Neural cell (in vitro differentiated cells): ENCODE data around the gene SETD2. TPM values are rescaled to one million over a fixed set of nuclear protein-coding genes. Genes with fewer than 3 reads are reported as not detected.

Source experiments
- H2AFZ ChIP-seq: fragments of 200-600, 300-800 bp; sonication (generic), shearing (Covaris generic); 2 replicates; pipeline ENCODE4 v1.6.0; 2014; ENCODE audit warnings: low read depth, mild to moderate bottlenecking, antibody characterized with exemption, low read length, moderate library complexity
- H3F3A ChIP-seq: fragments of 200-600 bp; shearing (Covaris generic); 2 replicates; pipeline ENCODE4 v1.6.1; 2016; ENCODE audit warnings: mild to moderate bottlenecking, moderate library complexity, mixed read lengths, antibody characterized with exemption, low read length; ENCODE audit not compliant: insufficient read depth, poor library complexity, severe bottlenecking
- H3K27ac ChIP-seq: fragments of 200-600, 300-800 bp; sonication (generic), shearing (Covaris generic); 2 replicates; pipeline ENCODE4 v1.5.1; 2014; ENCODE audit warnings: mild to moderate bottlenecking, low read length, moderate library complexity
- H3K27me3 ChIP-seq: fragments of 300-800, 200-600 bp; sonication (generic), shearing (Covaris generic); 2 replicates; pipeline ENCODE4 v1.6.0; 2014; ENCODE audit warnings: mild to moderate bottlenecking, low read depth, low read length, moderate library complexity; ENCODE audit not compliant: insufficient read depth
- H3K36me3 ChIP-seq: fragments of 300-800, 200-600 bp; sonication (generic), shearing (Covaris generic); 2 replicates; pipeline ENCODE4 v1.5.1; 2014; ENCODE audit warnings: mild to moderate bottlenecking, antibody characterized with exemption, low read length, moderate library complexity; ENCODE audit not compliant: insufficient read depth
- H3K4me2 ChIP-seq: fragments of 300-800, 200-600 bp; sonication (generic), shearing (Covaris generic); 2 replicates; pipeline ENCODE4 v1.6.0; 2014; ENCODE audit warnings: mild to moderate bottlenecking, low read length
- H3K4me3 ChIP-seq: fragments of 300-800, 200-600 bp; sonication (generic), shearing (Covaris generic); 2 replicates; pipeline ENCODE4 v1.5.1; 2014; ENCODE audit warnings: mild to moderate bottlenecking, low read length, moderate library complexity
- H3K79me2 ChIP-seq: fragments of 200-600 bp; shearing (Covaris generic); replicated peaks from 2 replicates; pipeline ENCODE4 v1.6.0; 2014; ENCODE audit warnings: mild to moderate bottlenecking, low read length, moderate library complexity; ENCODE audit not compliant: insufficient read depth
- H3K9ac ChIP-seq: fragments of 300-800, 200-600 bp; sonication (generic), shearing (Covaris generic); 2 replicates; pipeline ENCODE4 v1.6.1; 2016; ENCODE audit warnings: mild to moderate bottlenecking, low read length, mixed read lengths
- H3K9me2 ChIP-seq: fragments of 200-600 bp; shearing (Covaris generic); 2 replicates; pipeline ENCODE4 v1.6.1; 2016; ENCODE audit warnings: mild to moderate bottlenecking, low read length, mixed read lengths; ENCODE audit not compliant: insufficient read depth
- H3K9me3 ChIP-seq: fragments of 200-600, 300-800 bp; sonication (generic), shearing (Covaris generic); 2 replicates; pipeline ENCODE4 v1.6.1; 2016; ENCODE audit warnings: mild to moderate bottlenecking, mixed run types, low read length, moderate library complexity, mixed read lengths
- H4K20me1 ChIP-seq: fragments of 200-600 bp; shearing (Covaris generic); 2 replicates; pipeline ENCODE4 v1.6.1; 2016; ENCODE audit warnings: mild to moderate bottlenecking, mixed run types; ENCODE audit not compliant: insufficient read depth
- CTCF ChIP-seq: fragments of 450-650 bp; IDR thresholded peaks from 2 replicates; pipeline ENCODE4 v1.5.1; 2014; ENCODE audit warnings: antibody characterized with exemption, mild to moderate bottlenecking, moderate library complexity; ENCODE audit not compliant: poor library complexity, severe bottlenecking
- EP300 ChIP-seq: fragments of 450-650 bp; conservative IDR thresholded peaks from 2 replicates; pipeline ENCODE4 v1.6.1; 2014; ENCODE audit warnings: antibody characterized with exemption, mild to moderate bottlenecking, moderate library complexity; ENCODE audit not compliant: poor library complexity, severe bottlenecking
- EZH2 ChIP-seq: fragments of 200-600, 300-800 bp; shearing (Covaris generic), sonication (generic); IDR thresholded peaks from 2 replicates; pipeline ENCODE4 v1.6.1; 2014; ENCODE audit warnings: antibody characterized with exemption, low read length, borderline replicate concordance, mild to moderate bottlenecking; ENCODE audit not compliant: insufficient read depth, poor library complexity, severe bottlenecking
- MXI1 ChIP-seq: fragments of 450-650 bp; conservative IDR thresholded peaks from 2 replicates; pipeline ENCODE4 v1.6.1; 2014; ENCODE audit warnings: antibody characterized with exemption, mild to moderate bottlenecking; ENCODE audit not compliant: poor library complexity, severe bottlenecking
- POLR2AphosphoS5 ChIP-seq: IDR thresholded peaks from 2 replicates; pipeline ENCODE4 v1.6.1; 2012
- RAD21 ChIP-seq: fragments of 450-650 bp; conservative IDR thresholded peaks from 2 replicates; pipeline ENCODE4 v1.6.1; 2014; ENCODE audit warnings: antibody characterized with exemption, mild to moderate bottlenecking, moderate library complexity
- REST ChIP-seq: IDR thresholded peaks from 2 replicates; pipeline ENCODE4 v1.6.1; 2012; ENCODE audit warnings: borderline replicate concordance
- SMC3 ChIP-seq: fragments of 450-650 bp; conservative IDR thresholded peaks from 2 replicates; pipeline ENCODE4 v1.6.1; 2014; ENCODE audit warnings: antibody characterized with exemption, mild to moderate bottlenecking, moderate library complexity; ENCODE audit not compliant: poor library complexity
- TAF1 ChIP-seq: IDR thresholded peaks from 2 replicates; pipeline ENCODE4 v1.6.1; 2012; ENCODE audit warnings: low read depth
- polyA plus RNA-seq: library from polyadenylated mRNA; depleted of rRNA; stranded (reverse); fragments of >200 nt; gene quantifications from 2 replicates; pipeline ENCODE4 v1.2.3, GENCODE V29; 2014

Gene SETD2
- polyA plus RNA-seq, 1 donor from 2014 or later: 18.4 TPM

- H4K20me1 ChIP-seq: no peaks in the 10 kb centered on the region
Observed at GRCh38 chr3:47047069-47047468, 116.8 kb downstream of the SETD2 start.

GRCh38 chr3:47042231-47042791, 121.6 kb downstream of the SETD2 start:
- no peak overlapping the region for H3K4me3 ChIP-seq
- no peaks in the 10 kb centered on the region for H3K79me2 ChIP-seq
- H3K9me2 ChIP-seq: no peaks in the 10 kb centered on the region
- H3K27ac ChIP-seq: no peak overlapping the region
- no peak overlapping the region for H2AFZ ChIP-seq
- no peaks in the 10 kb centered on the region for H3K9me3 ChIP-seq
- H3K4me2 ChIP-seq: no peak overlapping the region
- no peaks in the 10 kb centered on the region for H3K27me3 ChIP-seq
- peaks cover 7% of the 10 kb centered on the region for H3K36me3 ChIP-seq
- no peak overlapping the region for H3K9ac ChIP-seq
- no peaks in the 10 kb centered on the region for H3F3A ChIP-seq
- no peaks in the 10 kb centered on the region for H4K20me1 ChIP-seq
- no peak for TF ChIP-seq RAD21
- no peak for TF ChIP-seq CTCF
- TF ChIP-seq SMC3: no peak
- no peak for TF ChIP-seq EZH2
- no peak for TF ChIP-seq POLR2AphosphoS5
- TF ChIP-seq TAF1: no peak
- TF ChIP-seq EP300: no peak

More at GRCh38 chr3:47047069-47047468, 116.8 kb downstream of the SETD2 start:
- Histone ChIP-seq H3K79me2 (no peaks in the 10 kb centered on the region), H3K9me3 (no peaks in the 10 kb centered on the region), H3K4me2 (no peak overlapping the region), H3F3A (no peaks in the 10 kb centered on the region), H3K27me3 (no peaks in the 10 kb centered on the region), H3K36me3 (no peaks in the 10 kb centered on the region), H2AFZ (no peak overlapping the region), H3K27ac (no peak overlapping the region), H3K9ac (no peak overlapping the region), H3K9me2 (no peaks in the 10 kb centered on the region), H3K4me3 (no peak overlapping the region)
- TF ChIP-seq POLR2AphosphoS5 (no peak), MXI1 (no peak), EP300 (no peak), TAF1 (no peak), REST (no peak), RAD21 (no peak), EZH2 (no peak), SMC3 (no peak), CTCF (no peak)
